ENCODE measurements around the gene PCBP4.
A peak's percentile ranks its signal among the peaks of the same experiment; 100 is the strongest.

The PCBP4 gene

GRCh38 chr3:51967384-51968169 lies at the start of gene PCBP4:
Gene PCBP4, minus strand, starts transcription at chr3:51967454. Its CDS starts 6,214 bp downstream, at chr3:51961240.
- peak within 1 kb of the TSS; percentile 56 for H3K4me3 ChIP-seq (ENCODE audit: low read depth, low read length)

GRCh38 chr3:52015438-52016228 lies 48.4 kb upstream of the PCBP4 start:
- no peak overlapping the region for H3K4me3 ChIP-seq (ENCODE audit: low read depth, low read length)

- H3K4me3 ChIP-seq (ENCODE audit: low read depth, low read length) = no peak overlapping the region
Measured at GRCh38 chr3:52014613-52015012, 47.4 kb upstream of the PCBP4 start.

- H3K4me3 ChIP-seq (ENCODE audit: low read depth, low read length) = no peak overlapping the region
Measured at GRCh38 chr3:52013802-52014598, 46.7 kb upstream of the PCBP4 start.

GRCh38 chr3:52012699-52013098 lies 45.4 kb upstream of the PCBP4 start:
- H3K4me3 ChIP-seq (ENCODE audit: low read depth, low read length) = no peak overlapping the region

GRCh38 chr3:52010431-52010830 lies 43.2 kb upstream of the PCBP4 start:
- H3K4me3 ChIP-seq (ENCODE audit: low read depth, low read length) = no peak overlapping the region

GRCh38 chr3:52007291-52007690 lies 40.0 kb upstream of the PCBP4 start:
- no peak overlapping the region for H3K4me3 ChIP-seq (ENCODE audit: low read depth, low read length)

- H3K4me3 ChIP-seq (ENCODE audit: low read depth, low read length) = no peak overlapping the region
Measured at GRCh38 chr3:52006820-52007133, 39.5 kb upstream of the PCBP4 start.

- H3K4me3 ChIP-seq (ENCODE audit: low read depth, low read length) = no peak overlapping the region
Measured at GRCh38 chr3:52006017-52006819, 39.0 kb upstream of the PCBP4 start.

- no peak overlapping the region for H3K4me3 ChIP-seq (ENCODE audit: low read depth, low read length)
Measured at GRCh38 chr3:52005571-52005986, 38.3 kb upstream of the PCBP4 start.

- no peak overlapping the region for H3K4me3 ChIP-seq (ENCODE audit: low read depth, low read length)
Measured at GRCh38 chr3:52004906-52005395, 37.7 kb upstream of the PCBP4 start.

- H3K4me3 ChIP-seq (ENCODE audit: low read depth, low read length) = no peak overlapping the region
Measured at GRCh38 chr3:52004163-52004787, 37.0 kb upstream of the PCBP4 start.

- no peak overlapping the region for H3K4me3 ChIP-seq (ENCODE audit: low read depth, low read length)
Measured at GRCh38 chr3:52002748-52003147, 35.5 kb upstream of the PCBP4 start.

- H3K4me3 ChIP-seq (ENCODE audit: low read depth, low read length) = no peak overlapping the region
Measured at GRCh38 chr3:52001443-52001974, 34.3 kb upstream of the PCBP4 start.

GRCh38 chr3:51999846-52000245 lies 32.6 kb upstream of the PCBP4 start:
- no peak overlapping the region for H3K4me3 ChIP-seq (ENCODE audit: low read depth, low read length)

- H3K4me3 ChIP-seq (ENCODE audit: low read depth, low read length) = no peak overlapping the region
Measured at GRCh38 chr3:51998774-51999173, 31.5 kb upstream of the PCBP4 start.

- H3K4me3 ChIP-seq (ENCODE audit: low read depth, low read length) = no peak overlapping the region
Measured at GRCh38 chr3:51997935-51998596, 30.8 kb upstream of the PCBP4 start.

- no peak overlapping the region for H3K4me3 ChIP-seq (ENCODE audit: low read depth, low read length)
Measured at GRCh38 chr3:51997172-51997571, 29.9 kb upstream of the PCBP4 start.
